HG03175 (cell line): ENCODE results near the gene SVOPL.

Experiments
- ATAC-seq: cut with Tn5 transposase; IDR thresholded peaks from one replicate; pipeline ENCODE4 v1.9.1; 2021; ENCODE audit warnings: mild to moderate bottlenecking, moderate library complexity; ENCODE audit not compliant: unreplicated experiment

SVOPL gene

GRCh38 chr7:138565451-138566114 is 135.6 kb downstream of the SVOPL start:
- ATAC-seq, result no peak

- no peak for ATAC-seq
Observed at GRCh38 chr7:138565071-138565450, 136.1 kb downstream of the SVOPL start.

GRCh38 chr7:138564365-138564764 is 136.8 kb downstream of the SVOPL start:
- no peak for ATAC-seq

- no peak for ATAC-seq
Observed at GRCh38 chr7:138563808-138564207, 137.4 kb downstream of the SVOPL start.

- ATAC-seq, result no peak
Observed at GRCh38 chr7:138559448-138559847, 141.7 kb downstream of the SVOPL start.

GRCh38 chr7:138556771-138557484 is 144.2 kb downstream of the SVOPL start:
- ATAC-seq, result no peak

DNA sequence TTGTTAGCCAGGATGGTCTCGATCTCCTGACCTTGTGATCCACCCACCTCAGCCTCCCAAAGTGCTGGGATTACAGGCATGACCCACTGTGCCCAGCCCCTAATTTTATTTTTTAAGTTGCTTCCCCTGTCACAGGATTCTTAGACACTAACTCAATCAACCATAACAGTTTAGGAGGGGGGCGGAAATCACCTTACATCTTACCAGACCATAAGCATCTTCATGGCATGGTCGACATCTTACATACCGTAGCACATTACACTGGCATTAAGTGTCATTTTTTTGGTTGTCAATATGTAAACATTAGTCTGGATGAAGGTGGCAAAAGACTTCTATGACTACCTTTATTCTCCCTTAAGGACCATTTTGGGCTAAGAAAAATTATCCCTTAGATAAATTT is 145.5 kb downstream of the SVOPL start:
- no peak for ATAC-seq

DNA sequence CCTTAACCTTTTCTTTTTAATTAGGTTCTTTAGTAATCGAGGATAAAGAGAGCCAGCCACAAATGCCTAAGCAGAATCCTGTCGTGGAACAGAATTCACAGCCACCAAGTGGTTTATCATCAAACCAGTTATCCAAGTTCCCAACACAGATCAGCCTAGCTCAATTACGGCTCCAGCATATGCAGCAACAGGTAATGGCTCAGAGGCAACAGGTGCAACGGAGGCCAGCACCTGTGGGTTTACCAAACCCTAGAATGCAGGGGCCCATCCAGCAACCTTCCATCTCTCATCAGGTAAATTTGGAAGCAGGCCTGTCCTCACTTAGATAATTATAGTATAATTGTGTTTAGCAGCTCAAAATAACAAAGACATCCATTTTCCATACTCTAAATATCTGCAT is 146.5 kb downstream of the SVOPL start:
- ATAC-seq, result no peak

GRCh38 chr7:138553805-138554204 is 147.4 kb downstream of the SVOPL start:
- no peak for ATAC-seq

DNA sequence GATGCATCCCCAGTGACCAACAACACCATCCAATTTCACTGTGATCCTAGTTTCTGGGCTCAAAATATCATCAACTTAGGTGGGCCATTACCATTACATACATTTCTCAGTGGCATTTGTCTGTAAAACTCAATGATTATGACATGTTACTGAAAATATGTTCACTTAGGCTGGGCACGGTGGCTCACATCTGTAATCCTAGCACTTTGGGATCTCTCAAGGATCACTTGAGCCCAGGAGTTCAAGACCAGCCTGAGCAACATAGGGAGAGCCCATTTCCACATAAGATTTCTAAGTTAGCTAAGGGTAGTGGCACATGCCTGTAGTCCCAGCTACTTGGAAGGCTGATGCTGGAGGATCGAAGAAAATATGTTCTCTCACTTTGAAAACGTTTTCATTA is 150.1 kb downstream of the SVOPL start:
- no peak for ATAC-seq

DNA sequence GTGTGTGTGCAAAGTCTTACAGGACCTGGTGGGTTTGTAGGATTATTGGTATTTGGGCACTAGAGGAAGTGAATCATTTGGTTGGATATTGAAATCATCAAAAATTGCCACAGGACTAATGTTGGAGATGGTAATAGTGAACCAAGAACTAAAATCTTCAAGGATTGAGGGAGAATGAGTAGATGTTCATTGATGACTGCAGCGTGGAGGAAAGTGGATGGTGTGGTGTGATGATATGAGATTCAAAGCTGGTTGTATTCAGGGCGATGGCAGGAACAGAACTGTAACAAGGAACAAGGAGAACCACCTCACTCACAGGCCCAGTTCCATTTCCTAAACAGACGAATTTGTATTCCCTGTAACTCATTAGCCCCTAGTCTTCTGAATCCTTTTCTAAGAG is 150.8 kb downstream of the SVOPL start:
- no peak for ATAC-seq

DNA sequence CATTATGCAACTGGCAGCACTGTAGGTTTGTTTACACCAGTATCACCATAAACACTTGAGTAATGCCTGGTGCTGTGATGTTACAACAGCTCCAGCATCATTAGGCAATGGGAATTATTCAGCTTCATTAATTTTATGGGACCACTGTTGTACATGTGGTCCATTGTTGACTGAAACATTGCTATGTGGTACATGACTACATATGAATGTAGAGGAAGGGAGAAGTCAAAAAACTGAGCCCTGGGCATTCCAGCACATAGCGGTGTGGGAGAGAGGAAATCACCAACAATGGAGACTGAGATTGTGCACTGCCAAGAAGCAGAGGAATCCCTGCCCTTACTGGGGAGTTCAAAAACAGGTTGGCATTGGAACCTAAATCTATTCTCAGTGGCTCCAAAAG is 152.1 kb downstream of the SVOPL start:
- no peak for ATAC-seq

DNA sequence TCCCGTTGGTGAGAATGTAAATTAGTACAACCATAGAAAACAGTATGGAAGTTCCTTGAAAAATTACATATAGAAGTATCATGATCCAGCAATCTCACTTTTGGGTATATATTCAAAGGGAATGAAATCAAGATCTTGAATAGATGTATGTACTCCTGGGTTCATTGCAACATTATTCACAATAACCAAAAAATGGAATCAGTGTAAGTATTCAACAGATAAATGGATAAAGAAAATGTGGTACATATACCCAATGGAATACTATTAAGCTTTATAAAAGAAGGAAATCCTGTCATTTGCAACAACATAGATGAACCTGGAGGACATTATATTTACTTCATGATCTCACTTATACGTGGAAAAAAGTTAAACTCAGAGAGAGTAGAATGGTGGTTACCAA is 154.3 kb downstream of the SVOPL start:
- ATAC-seq, result no peak

DNA sequence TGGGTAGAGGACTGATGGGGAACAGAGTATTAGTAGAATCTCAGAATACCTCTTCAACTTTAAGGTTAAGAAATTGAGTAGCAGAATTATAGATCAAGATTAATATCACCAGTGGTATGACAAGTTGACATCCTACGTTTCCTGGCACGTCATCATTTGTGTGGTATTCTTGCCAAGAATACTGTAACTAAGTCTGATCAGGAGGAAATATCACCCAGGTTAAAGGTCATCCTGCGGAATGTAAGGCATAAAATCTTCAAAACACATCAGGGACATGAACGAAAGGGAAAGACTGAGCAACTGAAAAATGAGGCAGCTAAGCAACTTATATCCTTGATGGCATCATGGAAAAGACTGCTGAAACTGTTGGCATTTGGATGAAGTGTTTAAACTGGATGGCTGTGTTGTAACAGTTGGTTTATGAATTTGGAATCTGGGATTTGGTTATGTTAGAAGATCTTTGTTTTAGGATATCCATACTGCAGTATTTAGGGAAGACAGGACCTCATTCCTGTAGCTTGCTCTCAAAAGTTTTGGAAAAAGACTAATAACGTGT is 155.0 kb downstream of the SVOPL start:
- no peak for ATAC-seq

DNA sequence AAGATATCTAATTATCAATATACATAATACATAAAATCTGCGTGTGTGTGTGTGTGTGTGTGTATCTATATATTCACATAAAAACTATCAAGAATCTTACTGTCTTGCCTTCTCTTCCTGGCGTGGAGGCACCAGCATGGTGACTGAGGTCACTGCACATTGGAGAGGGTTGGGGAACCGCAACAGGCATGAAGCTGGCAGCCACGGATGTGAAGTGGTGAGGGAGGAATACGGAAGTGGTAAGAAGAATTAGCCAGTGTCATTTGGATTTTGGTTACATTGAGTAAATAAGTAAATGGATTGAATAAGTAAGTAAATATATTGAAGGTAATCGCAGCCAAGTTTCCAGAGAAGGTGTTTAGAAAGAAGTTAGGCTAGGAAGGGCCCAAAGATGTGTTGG is 156.0 kb downstream of the SVOPL start:
- no peak for ATAC-seq
